ENCODE results near the gene SUN5.
"Not testable (repeated sequence)": the region's sequence is repeated elsewhere in the genome, so short reads cannot be mapped to it uniquely, and the experiment has no call there.

Gene SUN5

GRCh38 chr20:33004141-33004751 lies at the start of gene SUN5:
SUN5 (minus strand) TSS chr20:33004433; CDS start chr20:33004340, 93 bp downstream.
- DNase-seq = no peak

GRCh38 chr20:33053291-33054106 lies 49.3 kb upstream of the SUN5 start, which contains the start of gene BPIFB3:
BPIFB3 (plus strand) TSS chr20:33053903; CDS start chr20:33055436, 1,533 bp downstream.
- DNase-seq = no peak

- no peak for DNase-seq
These were observed 47.1 kb upstream of the SUN5 start for GRCh38 chr20:33051333-33051732.

GRCh38 chr20:33046412-33046811 lies 42.2 kb upstream of the SUN5 start:
- no peak for DNase-seq

- DNase-seq = not testable (repeated sequence)
These were observed 41.0 kb upstream of the SUN5 start for GRCh38 chr20:33045129-33045721.

GRCh38 chr20:33043731-33044181 lies 39.5 kb upstream of the SUN5 start:
- no peak for DNase-seq

GRCh38 chr20:33042983-33043730 lies 38.9 kb upstream of the SUN5 start:
- DNase-seq = no peak

- DNase-seq = no peak
These were observed 38.2 kb upstream of the SUN5 start for GRCh38 chr20:33042430-33042829.

GRCh38 chr20:33038243-33038642 lies 34.0 kb upstream of the SUN5 start:
- DNase-seq = no peak

- DNase-seq = no peak
These were observed 33.2 kb upstream of the SUN5 start for GRCh38 chr20:33037456-33037855.

GRCh38 chr20:33034901-33035492 lies 30.8 kb upstream of the SUN5 start:
- DNase-seq = no peak

- DNase-seq = no peak
These were observed 29.9 kb upstream of the SUN5 start for GRCh38 chr20:33034115-33034514.

- DNase-seq = no peak
These were observed 29.1 kb upstream of the SUN5 start for GRCh38 chr20:33033381-33033780.

GRCh38 chr20:33032555-33032954 lies 28.3 kb upstream of the SUN5 start:
- DNase-seq = no peak

- no peak for DNase-seq
These were observed 27.3 kb upstream of the SUN5 start, which contains the start of gene BPIFB6 for GRCh38 chr20:33031531-33031930. BPIFB6 (plus strand) TSS chr20:33031648; CDS start chr20:33031648, 0 bp downstream.

- DNase-seq = no peak
These were observed 26.3 kb upstream of the SUN5 start for GRCh38 chr20:33030569-33030968.

- DNase-seq = no peak
These were observed 25.8 kb upstream of the SUN5 start for GRCh38 chr20:33030076-33030475.

- no peak for DNase-seq
These were observed 24.6 kb upstream of the SUN5 start for GRCh38 chr20:33028875-33029274.

- no peak for DNase-seq
These were observed 23.8 kb upstream of the SUN5 start for GRCh38 chr20:33027769-33028751.

- no peak for DNase-seq
These were observed 22.8 kb upstream of the SUN5 start for GRCh38 chr20:33026779-33027759.

Measured in activated CD4-positive, alpha-beta T cell treated with anti-CD3 and anti-CD28 coated beads, Interleukin-10, Interleukin-2, amounts not matched to agents 100 ng/mL and 50 ng/mL, durations not matched to agents 16 hours and 8 hours (primary cell).